Keratinocyte (primary cell): Measurements from ENCODE around the gene SPTBN5.

ENCODE experiments used
- CTCF ChIP-seq, 3 experiments: IDR thresholded peaks in 1 of 3; conservative IDR thresholded peaks in 1 of 3; optimal IDR thresholded peaks in 1 of 3; 2 replicates in 2 of 3; 3 replicates in 1 of 3; pipeline versions ENCODE3 to v1.5.1; 2011; ENCODE audit warnings: low read length in 3 of 3, mild to moderate bottlenecking in 3 of 3, moderate library complexity in 2 of 3, control low read depth in 1 of 3, inconsistent platforms in 1 of 3; ENCODE audit not compliant: insufficient read depth in 2 of 3; ENCODE audit errors: extremely low read depth in 1 of 3
- EZH2 ChIP-seq: IDR thresholded peaks from one replicate; pipeline ENCODE4 v1.6.1; 2012; ENCODE audit warnings: inconsistent platforms, mild to moderate bottlenecking, low read length, moderate library complexity

GRCh38 chr15:41893422-41894250, at the start of gene SPTBN5:
- TF ChIP-seq CTCF (optimal IDR thresholded peaks at IDR 0.05 in 1 of 3, IDR thresholded peaks at IDR 0.05 in 1 of 3, conservative IDR thresholded peaks at IDR 0.05 in 1 of 3; ENCODE audit: extremely low read depth in 1 of 3, insufficient read depth in 2 of 3, low read length in 3 of 3) (no peak), EZH2 (no peak)
